Body of pancreas (tissue), 4 donors: Measurements from ENCODE around the gene PSMD6. TPM values are rescaled to one million over a fixed set of nuclear protein-coding genes. Genes with fewer than 3 reads are reported as not detected.

Experiments used
- ATAC-seq: fragments of 150-250 bp; one replicate; pipeline ENCODE4 v1.9.1; 2016
- DNase-seq, 4 donors: peaks; one replicate each; pipeline ENCODE4 v3.0.0-alpha.2; 2019
- H3K27ac ChIP-seq, 4 donors: fragments of 200-600 bp; sonication (generic); 1 replicate in 3 of 4; 2 replicates in 1 of 4; pipeline versions ENCODE4 v1.5.1 to v1.6.1; 2016 to 2019; ENCODE audit warnings: mild to moderate bottlenecking in 1 of 4, mixed read lengths in 1 of 4, moderate library complexity in 1 of 4
- H3K27me3 ChIP-seq, 2 donors: fragments of 200-600 bp; sonication (generic); one replicate each; pipeline ENCODE4 v1.6.0; 2016; ENCODE audit warnings: mild to moderate bottlenecking in 1 of 2
- H3K36me3 ChIP-seq, 2 donors: fragments of 200-600 bp; sonication (generic); replicated peaks in 1 of 2; 2 replicates each; pipeline ENCODE4 v1.5.1; 2016; ENCODE audit warnings: low read depth in 2 of 2; ENCODE audit not compliant: insufficient read depth in 1 of 2
- H3K4me1 ChIP-seq: fragments of 200-600 bp; sonication (generic); one replicate; pipeline ENCODE4 v1.6.0; 2016
- H3K4me3 ChIP-seq, 2 donors: fragments of 200-600 bp; sonication (generic); 1 replicate in 1 of 2; 2 replicates in 1 of 2; pipeline ENCODE4 v1.5.1; 2016 to 2019
- H3K9me3 ChIP-seq, 3 donors: fragments of 200-600 bp; sonication (generic); 1 replicate in 2 of 3; 2 replicates in 1 of 3; pipeline ENCODE4 v1.5.1; 2016
- CTCF ChIP-seq, 7 experiments: fragments of 450-650 bp in 4 of 7; fragments of 200-600 bp in 3 of 7; sonication (generic) in 3 of 7; IDR thresholded peaks; one replicate each; pipeline ENCODE4 v1.5.1; 2016 to 2019; ENCODE audit warnings: antibody characterized with exemption in 7 of 7
- POLR2A ChIP-seq, 3 donors: fragments of 450-650 bp; IDR thresholded peaks; one replicate each; pipeline ENCODE4 v1.6.1; 2016; ENCODE audit warnings: antibody characterized with exemption in 3 of 3, mild to moderate bottlenecking in 2 of 3
- WGBS, 2 donors: methylation state at CpG; one replicate each; pipeline ENCODE4 v1.1.5; 2017; 5-methylcytosine and 5-hydroxymethylcytosine counted together
- intact Hi-C: fragments of 100-400 bp; cut with DNase I; formaldehyde crosslinking; loops from one replicate; pipeline ENCODE4 v1.15.1; 2023
- total RNA-seq, 2 donors: library from RNA; depleted of rRNA; stranded (reverse); fragments of >200 nt; gene quantifications; one replicate each; pipeline ENCODE4 v1.1.0, GENCODE V29; 2016

The PSMD6 gene
- total RNA-seq, 2 donors from 2014 or later, result 88.7 to 98.3 TPM

DNA sequence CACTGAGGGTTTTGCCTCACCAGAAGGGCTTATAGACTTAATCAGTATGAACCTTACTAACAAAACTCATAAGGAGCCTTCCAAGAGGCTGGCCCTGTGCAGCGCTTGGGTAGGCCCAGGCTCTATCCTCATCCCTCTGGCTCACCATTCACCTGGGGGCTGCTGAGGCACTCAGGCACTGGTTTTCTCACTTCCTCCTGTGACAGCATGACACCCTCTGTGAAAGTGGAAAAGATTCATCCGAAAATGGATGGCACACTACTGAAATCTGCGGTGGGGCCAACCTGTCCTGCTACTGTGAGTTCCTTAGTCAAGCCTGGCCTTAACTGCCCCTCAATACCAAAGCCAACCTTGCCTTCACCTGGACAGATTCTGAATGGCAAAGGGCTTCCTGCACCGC, 41.3 kb downstream of the PSMD6 start:
- no peak for ATAC-seq
- Histone ChIP-seq H3K27ac (peak overlapping the region; percentile 6 to 90 (median 82)), H3K36me3 (peaks cover 0 to 12% of the 10 kb centered on the region in 2 donors), H3K9me3 (no peaks in the 10 kb centered on the region), H3K27me3 (no peaks in the 10 kb centered on the region), H3K4me3 (no peak overlapping the region), H3K4me1 (peaks cover 73% of the 10 kb centered on the region)
- DNase-seq, result no peak
- 91 to 92% methylated on average over 4 of the region's 4 CpGs for WGBS, 2 donors
- TF ChIP-seq POLR2A (IDR thresholded peaks at IDR 0.05), result no peak
- TF ChIP-seq CTCF (IDR thresholded peaks at IDR 0.05), result no peak
- intact Hi-C loops, result no loop called here

GRCh38 chr3:63980830-63981498, 42.3 kb downstream of the PSMD6 start:
- peak; percentile 81 to 90 (median 86) for DNase-seq
- Histone ChIP-seq H3K9me3 (no peaks in the 10 kb centered on the region), H3K4me1 (peaks cover 73% of the 10 kb centered on the region), H3K36me3 (peaks cover 0 to 12% of the 10 kb centered on the region in 2 donors), H3K27me3 (no peaks in the 10 kb centered on the region), H3K27ac (peak overlapping the region; percentile 70 to 90 (median 82)), H3K4me3 (no peak overlapping the region)
- intact Hi-C loops, result no loop called here
- 33 to 40% methylated on average over 8 of the region's 8 CpGs for WGBS, 2 donors
- TF ChIP-seq CTCF (IDR thresholded peaks at IDR 0.05) (no peak), POLR2A (IDR thresholded peaks at IDR 0.05) (peak in 2 of 3 donors; percentile 15 to 32)
- ATAC-seq, result peak; percentile 73

DNA sequence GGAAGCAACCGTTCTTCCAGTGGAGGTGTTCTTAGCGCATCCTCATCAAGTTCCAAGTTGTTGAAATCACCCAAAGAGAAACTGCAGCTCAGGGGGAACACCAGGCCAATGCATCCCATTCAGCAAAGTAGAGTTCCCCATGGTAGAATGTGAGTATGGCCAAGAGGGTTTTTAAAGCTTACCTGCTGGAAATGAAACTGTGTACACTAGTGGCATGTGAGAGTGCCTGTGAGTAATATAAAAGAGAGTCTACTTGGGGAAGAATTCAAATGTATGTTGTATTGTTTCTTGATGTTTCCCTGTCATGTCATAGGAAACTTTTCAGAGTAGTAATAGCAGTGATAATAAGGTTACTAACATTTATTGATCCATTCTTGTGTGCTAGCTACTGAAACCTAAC, 43.3 kb downstream of the PSMD6 start:
- 80 to 88% methylated on average over 2 of the region's 2 CpGs for WGBS, 2 donors
- H3K9me3 ChIP-seq, result no peaks in the 10 kb centered on the region
- no peak for ATAC-seq
- H3K4me3 ChIP-seq, result no peak overlapping the region
- no peaks in the 10 kb centered on the region for H3K27me3 ChIP-seq
- H3K27ac ChIP-seq, result peak overlapping the region; percentile 70 to 90 (median 82)
- H3K4me1 ChIP-seq, result peaks cover 74% of the 10 kb centered on the region
- H3K36me3 ChIP-seq, result peaks cover 0 to 8% of the 10 kb centered on the region in 2 donors
- DNase-seq, result no peak
- intact Hi-C loops, result no loop called here
- no peak for TF ChIP-seq CTCF (IDR thresholded peaks at IDR 0.05)
- TF ChIP-seq POLR2A (IDR thresholded peaks at IDR 0.05), result no peak

DNA sequence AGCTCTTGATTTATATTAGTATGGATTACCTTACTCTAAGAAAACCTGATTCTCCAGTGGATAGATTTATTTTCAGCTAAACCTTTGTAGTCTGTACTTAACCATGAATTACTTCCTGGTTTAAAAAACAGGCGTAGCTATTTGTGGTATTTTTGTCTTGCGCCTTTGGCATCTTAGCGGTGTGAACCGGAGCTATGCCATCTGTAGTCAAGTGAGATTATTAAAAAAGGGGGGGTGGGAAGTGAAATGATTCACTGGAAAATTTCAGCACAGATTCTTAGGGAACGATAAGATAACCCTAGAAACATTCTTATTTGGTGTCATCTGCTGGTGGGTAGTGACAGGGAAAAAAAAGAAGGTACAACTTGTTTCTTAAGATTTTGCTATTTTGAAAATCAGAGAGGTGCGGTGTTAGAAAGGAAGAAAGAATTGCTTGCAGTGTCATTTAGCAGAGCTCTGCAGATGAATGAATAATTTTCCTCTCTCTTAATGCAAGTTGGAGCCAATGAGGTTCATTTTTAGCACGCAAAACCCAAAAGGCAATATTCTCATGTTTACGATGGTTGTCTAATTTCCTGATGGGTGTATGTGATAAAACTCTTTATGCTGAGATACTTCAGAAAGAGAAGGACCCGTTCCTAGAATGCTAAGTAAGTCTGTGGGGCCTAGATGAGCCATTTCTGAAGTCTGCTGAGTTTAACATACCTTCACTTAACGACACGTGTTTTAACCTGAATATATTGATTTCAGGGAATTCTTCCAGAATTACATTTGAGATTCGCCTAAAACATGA, 44.0 kb downstream of the PSMD6 start:
- no peaks in the 10 kb centered on the region for H3K9me3 ChIP-seq
- H3K4me1 ChIP-seq, result peaks cover 81% of the 10 kb centered on the region
- intact Hi-C loops, result no loop called here
- no peak overlapping the region for H3K4me3 ChIP-seq
- WGBS, 2 donors, result 39 to 55% methylated on average over 12 of the region's 12 CpGs
- peak overlapping the region; percentile 70 to 90 (median 82) for H3K27ac ChIP-seq
- peaks cover 0 to 4% of the 10 kb centered on the region in 2 donors for H3K36me3 ChIP-seq
- peak in 4 of 7 experiments; percentile 6 to 17 (median 16) for TF ChIP-seq CTCF (IDR thresholded peaks at IDR 0.05)
- TF ChIP-seq POLR2A (IDR thresholded peaks at IDR 0.05), result no peak
- DNase-seq (peak in 3 of 4 donors; percentile 35 to 64 (median 47)), ATAC-seq (peak; percentile 11)
- H3K27me3 ChIP-seq, result no peaks in the 10 kb centered on the region
